Measurements from ENCODE around the gene SYNGAP1.

- TF ChIP-seq CTCF (IDR thresholded peaks at IDR 0.05; ENCODE audit: poor library complexity, severe bottlenecking) (no peak), POLR2AphosphoS5 (IDR thresholded peaks at IDR 0.05) (no peak), REST (IDR thresholded peaks at IDR 0.05; ENCODE audit: borderline replicate concordance) (no peak), EP300 (conservative IDR thresholded peaks at IDR 0.05; ENCODE audit: poor library complexity, severe bottlenecking) (no peak)
These were observed 9.8 kb downstream of the SYNGAP1 start for GRCh38 chr6:33429750-33430052.

All from neural cell (in vitro differentiated cells).